HG02840 (cell line): Measurements from ENCODE around the gene AKR1C2.
"Not testable (repeated sequence)": the region's sequence is repeated elsewhere in the genome, so short reads cannot be mapped to it uniquely, and the experiment has no call there.

Experiments used
- ATAC-seq: cut with Tn5 transposase; IDR thresholded peaks from one replicate; pipeline ENCODE4 v1.9.1; 2021; ENCODE audit warnings: mild to moderate bottlenecking, moderate library complexity, moderate number of reproducible peaks; ENCODE audit not compliant: unreplicated experiment, low FRiP score

Gene AKR1C2

GRCh38 chr10:4962876-4963814, 40.5 kb downstream of the AKR1C2 start, which contains the start of gene AKR1C1:
AKR1C1 (plus strand) TSS chr10:4963415; CDS start chr10:4963445, 30 bp downstream.
- ATAC-seq: not testable (repeated sequence)

- ATAC-seq: not testable (repeated sequence)
Measured at GRCh38 chr10:4962308-4962707, 41.3 kb downstream of the AKR1C2 start.

GRCh38 chr10:4961558-4961957, 42.1 kb downstream of the AKR1C2 start:
- not testable (repeated sequence) for ATAC-seq

- ATAC-seq: not testable (repeated sequence)
Measured at GRCh38 chr10:4956955-4957645, 46.6 kb downstream of the AKR1C2 start.

GRCh38 chr10:4956088-4956487, 47.6 kb downstream of the AKR1C2 start:
- ATAC-seq: not testable (repeated sequence)

GRCh38 chr10:4953405-4953804, 50.3 kb downstream of the AKR1C2 start:
- no peak for ATAC-seq

GRCh38 chr10:4951512-4952162, 52.0 kb downstream of the AKR1C2 start:
- not testable (repeated sequence) for ATAC-seq

- ATAC-seq: no peak
Measured at GRCh38 chr10:4947635-4948596, 55.7 kb downstream of the AKR1C2 start.

GRCh38 chr10:4947039-4947634, 56.5 kb downstream of the AKR1C2 start:
- ATAC-seq: no peak

- no peak for ATAC-seq
Measured at GRCh38 chr10:4945766-4946717, 57.6 kb downstream of the AKR1C2 start.

GRCh38 chr10:4944841-4945240, 58.8 kb downstream of the AKR1C2 start:
- ATAC-seq: no peak

GRCh38 chr10:4943821-4944220, 59.8 kb downstream of the AKR1C2 start:
- ATAC-seq: no peak

- ATAC-seq: not testable (repeated sequence)
Measured at GRCh38 chr10:4943416-4943815, 60.2 kb downstream of the AKR1C2 start.

- not testable (repeated sequence) for ATAC-seq
Measured at GRCh38 chr10:4942931-4943330, 60.7 kb downstream of the AKR1C2 start.

GRCh38 chr10:4941540-4942330, 61.9 kb downstream of the AKR1C2 start:
- no peak for ATAC-seq

GRCh38 chr10:4940909-4941308, 62.7 kb downstream of the AKR1C2 start:
- not testable (repeated sequence) for ATAC-seq

- ATAC-seq: not testable (repeated sequence)
Measured at GRCh38 chr10:4940073-4940428, 63.6 kb downstream of the AKR1C2 start.
